HepG2 (cell line): Measurements from ENCODE around the gene BRCA2. TPM values are rescaled to one million over a fixed set of nuclear protein-coding genes. Genes with fewer than 3 reads are reported as not detected.

ENCODE experiments used
- ATAC-seq: fragments of 200-7000 bp; cut with Tn5 transposase; 3 replicates; pipeline ENCODE4 v1.9.1; 2020; ENCODE audit warnings: mild to moderate bottlenecking, moderate library complexity
- Bru-seq: library from RNA; stranded (reverse); fragments of 400-500 nt; gene quantifications from one replicate; lab custom pipeline; 2021; lab: Mats Ljungman, UMichigan
- BruChase-seq, 2 experiments: library from RNA; stranded (reverse); fragments of 400-500 nt; gene quantifications; one replicate each; lab custom pipeline; 2021; lab: Mats Ljungman, UMichigan
- BruUV-seq: library from RNA; stranded (reverse); fragments of 400-500 nt; replicated peaks from 2 replicates; lab custom pipeline; 2021; lab: Mats Ljungman, UMichigan
- CTCF ChIA-PET: fragments of 300-600 bp; formaldehyde crosslinking; extraction: SDS; loops from one replicate; lab custom pipeline; 2021; ENCODE audit warnings: low total read pairs, inconsistent platforms, low intra/inter-chr PET ratio; lab: Yijun Ruan, JAX
- POLR2A ChIA-PET: fragments of 350-600 bp; sonication (Branson Sonifier 250); formaldehyde crosslinking; loops from one replicate; lab custom pipeline; 2020; ENCODE audit warnings: antibody characterized with exemption, inconsistent platforms; lab: Yijun Ruan, JAX
- DNase-seq: peaks from one replicate; pipeline ENCODE4 v3.0.0-alpha.2; 2015; ENCODE audit warnings: low spot score
- FAIRE-seq: peaks from 3 replicates; lab custom pipeline; 2011; peaks lifted over from hg19 to GRCh38; lab: Jason Lieb, UNC
- H2AFZ ChIP-seq: one replicate; pipeline ENCODE4 v1.6.1; 2011; ENCODE audit warnings: low read length, inconsistent platforms
- H3K27ac ChIP-seq: fragments of 300-600 bp; 3 replicates; pipeline ENCODE4 v1.8.0; 2011; ENCODE audit warnings: mixed run types, mild to moderate bottlenecking, mixed read lengths, low read length, inconsistent platforms; ENCODE audit not compliant: insufficient read depth; ENCODE audit errors: extremely low read length
- H3K27me3 ChIP-seq, 2 experiments: fragments of 200-600 bp in 1 of 2; 2 replicates in 1 of 2; 3 replicates in 1 of 2; pipeline versions ENCODE4 v1.6.0 to v1.8.0; 2011; ENCODE audit warnings: low read length in 2 of 2, mild to moderate bottlenecking in 2 of 2, moderate library complexity in 2 of 2, inconsistent platforms in 1 of 2; ENCODE audit not compliant: insufficient read depth in 2 of 2, control insufficient read depth in 1 of 2
- H3K36me3 ChIP-seq, 2 experiments: fragments of 200-600 bp in 1 of 2; replicated peaks in 1 of 2; 2 replicates in 1 of 2; 3 replicates in 1 of 2; pipeline versions ENCODE4 v1.5.1 to v1.8.0; 2011; ENCODE audit warnings: low read length in 2 of 2, inconsistent platforms in 1 of 2; ENCODE audit not compliant: insufficient read depth in 2 of 2, control insufficient read depth in 1 of 2
- H3K4me1 ChIP-seq: 2 replicates; pipeline ENCODE4 v1.5.1; 2012; ENCODE audit warnings: low read length, inconsistent platforms; ENCODE audit not compliant: insufficient read depth
- H3K4me2 ChIP-seq: 2 replicates; pipeline ENCODE4 v1.6.0; 2011; ENCODE audit warnings: low read depth, low read length, inconsistent platforms
- H3K4me3 ChIP-seq, 3 experiments: fragments of 200-600 bp in 1 of 3; sonication (generic), shearing (Covaris generic) in 1 of 3; replicated peaks in 1 of 3; 2 replicates each; pipeline ENCODE4 v1.5.1; 2011 to 2016; ENCODE audit warnings: low read length in 3 of 3, inconsistent platforms in 2 of 3, low read depth in 2 of 3, mild to moderate bottlenecking in 2 of 3, control low read depth in 1 of 3, mixed read lengths in 1 of 3; ENCODE audit not compliant: insufficient read depth in 1 of 3
- H3K79me2 ChIP-seq: one replicate; pipeline ENCODE4 v1.6.1; 2011; ENCODE audit warnings: low read length, inconsistent platforms; ENCODE audit not compliant: insufficient read depth
- H3K9ac ChIP-seq: 2 replicates; pipeline ENCODE4 v1.6.0; 2011; ENCODE audit warnings: mild to moderate bottlenecking, low read depth, low read length, inconsistent platforms; ENCODE audit not compliant: insufficient read depth
- H3K9me3 ChIP-seq: 2 replicates; pipeline ENCODE4 v1.5.1; 2012; ENCODE audit warnings: mild to moderate bottlenecking, low read length
- H4K20me1 ChIP-seq: 2 replicates; pipeline ENCODE4 v1.6.0; 2011; ENCODE audit warnings: inconsistent platforms, mild to moderate bottlenecking, low read length, moderate library complexity; ENCODE audit not compliant: insufficient read depth
- DR1 ChIP-seq: sonication (generic); formaldehyde crosslinking; IDR thresholded peaks from 2 replicates; pipeline ENCODE4 v1.8.0; 2021; ENCODE audit warnings: mild to moderate bottlenecking, missing genetic modification reagents, inconsistent platforms
- GPN1 ChIP-seq: sonication (generic); formaldehyde crosslinking; IDR thresholded peaks from 2 replicates; pipeline ENCODE4 v1.5.1; 2020; ENCODE audit warnings: missing genetic modification reagents, borderline replicate concordance
- HNF1A ChIP-seq, 2 experiments: sonication (generic) in 1 of 2; formaldehyde crosslinking in 1 of 2; IDR thresholded peaks; 2 replicates each; pipeline versions ENCODE4 v1.4.0 to v1.6.1; 2016 to 2020; ENCODE audit warnings: borderline replicate concordance in 1 of 2, low read depth in 1 of 2, mild to moderate bottlenecking in 1 of 2, missing genetic modification reagents in 1 of 2
- RAD51 ChIP-seq: fragments of 450-650 bp; IDR thresholded peaks from 2 replicates; pipeline ENCODE4 v1.6.1; 2016; ENCODE audit warnings: borderline replicate concordance
- REST ChIP-seq, 2 experiments: IDR thresholded peaks; 2 replicates each; pipeline ENCODE4 v1.6.1; 2011 to 2012; ENCODE audit warnings: low read length in 2 of 2, borderline replicate concordance in 1 of 2, low read depth in 1 of 2, mild to moderate bottlenecking in 1 of 2, moderate library complexity in 1 of 2
- ZKSCAN5 ChIP-seq: sonication (generic); formaldehyde crosslinking; IDR thresholded peaks from 2 replicates; pipeline ENCODE4 v1.5.1; 2020; ENCODE audit warnings: mild to moderate bottlenecking, missing genetic modification reagents
- ZNF629 ChIP-seq: sonication (generic); formaldehyde crosslinking; conservative IDR thresholded peaks from 2 replicates; pipeline ENCODE4 v1.5.0; 2020; ENCODE audit warnings: missing genetic modification reagents
- ZSCAN9 ChIP-seq: IDR thresholded peaks from 2 replicates; pipeline ENCODE4 v1.6.1; 2016; ENCODE audit warnings: borderline replicate concordance
- WGBS: methylation state at CpG from one replicate; pipeline ENCODE4 v1.1.6; 2017; ENCODE audit warnings: low lambda C conversion rate; 5-methylcytosine and 5-hydroxymethylcytosine counted together
- in situ Hi-C: cut with HindIII; loops from 2 replicates; pipeline ENCODE4 v1.10.0; 2017; ENCODE audit warnings: low pct_unique_long_range_greater_than_20kb; ENCODE audit not compliant: extremely low pct_ligation_motif_present
- intact Hi-C: fragments of 100-400 bp; cut with micrococcal nuclease; formaldehyde crosslinking; loops from one replicate; pipeline ENCODE4 v1.10.0; 2022; ENCODE audit not compliant: unreplicated experiment
- long read RNA-seq, 2 experiments: library from RNA in 1 of 2; library from polyadenylated mRNA in 1 of 2; stranded (forward) in 1 of 2; unstranded in 1 of 2; transcript quantifications; one replicate each; pipeline ENCODE4 v2.0.0, GENCODE V29; 2019 to 2022
- polyA minus RNA-seq, 3 experiments: library from RNA; depleted of rRNA, polyadenylated mRNA; stranded (reverse); fragments of >200 nt; gene quantifications; 2 replicates each; pipeline ENCODE4 v1.2.3, GENCODE V29; 2011; ENCODE audit warnings: low replicate concordance in 1 of 3
- polyA plus RNA-seq, 8 experiments: library from polyadenylated mRNA; depleted of rRNA in 3 of 8; stranded (reverse) in 7 of 8; unstranded in 1 of 8; fragments of >200 nt; fragmentation: Illumina TruSeq in 4 of 8; extraction: Trizol in 4 of 8; gene quantifications; 2 replicates each; pipeline versions ENCODE4 v1.2.1 to v1.2.3, GENCODE V29; 2011 to 2016; ENCODE audit warnings: low read depth in 4 of 8, missing spikeins in 1 of 8, mixed read lengths in 1 of 8; ENCODE audit not compliant: insufficient read depth in 1 of 8
- total RNA-seq, 5 experiments: library from RNA; depleted of rRNA; stranded (reverse); fragments of >200 nt; fragmentation: Illumina TruSeq; extraction: Trizol; gene quantifications; 2 replicates each; pipeline ENCODE4 v1.2.3, GENCODE V29; 2016; ENCODE audit warnings: low read depth in 1 of 5

BRCA2 gene
- total RNA-seq (2016; rRNA removed; fragmentation: Illumina TruSeq; extraction: Trizol) (24.6 and 28.3 TPM in 2 replicates), polyA plus RNA-seq (2011; rRNA removed) (1.8 and 3.1 TPM in 2 replicates), polyA minus RNA-seq (2011; rRNA and poly(A)+ RNA removed; ENCODE audit: low replicate concordance) (0.74 and 5.3 TPM in 2 replicates), Bru-seq, nascent RNA (percentile 55 among the genes with signal in this experiment), BruChase-seq, experiment 1, labeled RNA remaining after a 6-hour chase (percentile 66 among the genes with signal in this experiment), BruChase-seq, experiment 2, labeled RNA remaining after a 2-hour chase (percentile 67 among the genes with signal in this experiment)
- 2.6 and 3.3 TPM in 2 replicates for total RNA-seq (2016; cell fraction: cytosol; rRNA removed; fragmentation: Illumina TruSeq; extraction: Trizol; ENCODE audit: low read depth)
- 19.9 and 29.6 TPM in 2 replicates for total RNA-seq (2016; cell fraction: insoluble cytoplasmic fraction; rRNA removed; fragmentation: Illumina TruSeq; extraction: Trizol)
- total RNA-seq (2016; cell fraction: membrane; rRNA removed; fragmentation: Illumina TruSeq; extraction: Trizol), result 5.4 TPM in 2 replicates
- total RNA-seq (2016; cell fraction: nucleus; rRNA removed; fragmentation: Illumina TruSeq; extraction: Trizol), result 33.0 and 36.6 TPM in 2 replicates
- polyA plus RNA-seq (2011; cell fraction: cytosol; rRNA removed), result 0.48 and 1.6 TPM in 2 replicates
- polyA plus RNA-seq (2011; cell fraction: nucleus; rRNA removed), result 2.2 and 3.1 TPM in 2 replicates
- 0.95 and 4.7 TPM in 2 replicates for polyA plus RNA-seq (2012)
- 0.29 and 0.40 TPM in 2 replicates for polyA plus RNA-seq (2016; cell fraction: cytosol; fragmentation: Illumina TruSeq; extraction: Trizol; ENCODE audit: low read depth)
- polyA plus RNA-seq (2016; cell fraction: insoluble cytoplasmic fraction; fragmentation: Illumina TruSeq; extraction: Trizol; ENCODE audit: low read depth), result 13.9 and 14.6 TPM in 2 replicates
- 0.37 and 2.5 TPM in 2 replicates for polyA plus RNA-seq (2016; cell fraction: membrane; fragmentation: Illumina TruSeq; extraction: Trizol; ENCODE audit: low read depth)
- 27.2 and 32.6 TPM in 2 replicates for polyA plus RNA-seq (2016; cell fraction: nucleus; fragmentation: Illumina TruSeq; extraction: Trizol; ENCODE audit: insufficient read depth, low read depth)
- 3.3 and 3.8 TPM in 2 replicates for polyA minus RNA-seq (2011; cell fraction: cytosol; rRNA and poly(A)+ RNA removed)
- 16.8 and 23.8 TPM in 2 replicates for polyA minus RNA-seq (2011; cell fraction: nucleus; rRNA and poly(A)+ RNA removed)
- long read RNA-seq, experiment 1, partial matches to known transcripts, result 2 of 2 reads
- long read RNA-seq, experiment 1, other reads (novel, unspliced or antisense), result 0 of 2 reads
- long read RNA-seq, experiment 2, partial matches to known transcripts, result 0 of 1 reads
- long read RNA-seq, experiment 2, other reads (novel, unspliced or antisense), result 1 of 1 reads

GRCh38 chr13:32315238-32316027 lies at the start of gene BRCA2, which contains the start of gene ZAR1L:
TSS of gene BRCA2 (plus strand) at chr13:32315508. CDS start at chr13:32316461, 953 bp downstream.
TSS of gene ZAR1L (minus strand) at chr13:32315363. CDS start at chr13:32311925, 3,438 bp downstream.
- peaks cover 5% of the 10 kb centered on the region for H3K79me2 ChIP-seq
- peak within 1 kb of the TSS; percentile 66 to 83 (median 72) for H3K4me3 ChIP-seq
- H3K36me3 ChIP-seq, result no peaks in the 10 kb centered on the region; a peak in 2 of 5 replicates
- H4K20me1 ChIP-seq, result no peaks in the 10 kb centered on the region
- POLR2A ChIA-PET, result interaction anchor here (1.3 to 2.3 kb wide), 8 partner anchors 10 to 151 kb away, joined by 5 to 36 read pairs (median 8); partner anchors contain the start of gene N4BP2L1
- H3K4me1 ChIP-seq, result peaks cover 32% of the 10 kb centered on the region
- in situ Hi-C loops (no loop called here), intact Hi-C loops (loop anchor here (5.0 kb wide), 1 partner anchor 403 kb away; no protein-coding TSS in a partner anchor)
- DNase-seq (peak; percentile 79), ATAC-seq (peak; percentile 99), FAIRE-seq (no peak)
- no peaks in the 10 kb centered on the region for H3K9me3 ChIP-seq
- BruUV-seq, result no TSS peak
- 5% methylated on average over 10 of the region's 60 CpGs for WGBS
- H3K4me2 ChIP-seq, result peak within 1 kb of the TSS; percentile 96
- H3K27me3 ChIP-seq, result no peaks in the 10 kb centered on the region; a peak in 1 of 5 replicates
- CTCF ChIA-PET, result no interaction called here
- peak within 1 kb of the TSS; percentile 75 for H3K27ac ChIP-seq
- H3K9ac ChIP-seq, result peak within 1 kb of the TSS; percentile 85
- H2AFZ ChIP-seq, result peak within 1 kb of the TSS; percentile 75
- TF ChIP-seq ZKSCAN5 (CRISPR knock-in tag) (no peak), ZSCAN9 (CRISPR knock-in tag) (no peak), DR1 (CRISPR knock-in tag) (no peak), REST (IDR thresholded peaks at IDR 0.05; ENCODE audit: borderline replicate concordance in 1 of 2, low read depth in 1 of 2, low read length in 2 of 2) (no peak), HNF1A (IDR thresholded peaks at IDR 0.05; ENCODE audit: low read depth) (no peak), HNF1A (CRISPR knock-in tag; IDR thresholded peaks at IDR 0.05; ENCODE audit: borderline replicate concordance) (peak; percentile 36; the same call in 1 of the 2 replicates), RAD51 (peak; percentile 82), ZNF629 (CRISPR knock-in tag) (no peak), GPN1 (CRISPR knock-in tag) (no peak)
